HFF-Myc (cell line): ENCODE data around the gene WTIP.

Experiments used
- DNase-seq: peaks from one replicate; pipeline ENCODE4 v3.0.0-alpha.2; 2011; ENCODE audit warnings: low read depth; ENCODE audit errors: extremely low read depth
- H3K4me3 ChIP-seq: replicated peaks from 2 replicates; pipeline ENCODE4 v1.5.1; 2011; ENCODE audit warnings: low read depth, mild to moderate bottlenecking, control low read depth, low read length
- TF ChIP-seq, protein P1 (sequence below): IDR thresholded peaks from 2 replicates; pipeline ENCODE4 v1.5.1; 2012; ENCODE audit warnings: mild to moderate bottlenecking, low read depth, low read length, control low read depth; ENCODE audit errors: missing control alignments

Gene WTIP

DNA sequence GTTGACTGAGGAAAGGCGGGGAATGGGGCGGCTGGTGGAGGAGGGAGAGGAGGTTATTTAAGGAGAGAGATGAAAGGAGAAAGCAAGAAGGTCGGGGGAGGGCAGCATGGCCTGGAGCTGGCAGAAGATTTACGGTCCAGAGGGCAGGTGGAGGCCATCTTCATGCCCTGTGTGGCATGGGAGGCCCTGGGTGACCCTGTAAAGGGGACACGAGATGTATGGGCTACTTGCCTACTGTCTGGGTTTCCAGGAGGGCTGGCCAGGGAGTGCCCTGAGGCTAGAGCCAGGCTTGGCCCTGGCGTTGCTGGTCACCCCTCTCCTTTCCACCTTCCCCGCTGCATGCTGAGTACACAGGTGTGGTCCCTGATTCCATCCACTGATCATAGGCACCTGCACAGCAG is 6.1 kb downstream of the WTIP start:
- H3K4me3 ChIP-seq: no peak overlapping the region
- TF ChIP-seq, protein P1, sequence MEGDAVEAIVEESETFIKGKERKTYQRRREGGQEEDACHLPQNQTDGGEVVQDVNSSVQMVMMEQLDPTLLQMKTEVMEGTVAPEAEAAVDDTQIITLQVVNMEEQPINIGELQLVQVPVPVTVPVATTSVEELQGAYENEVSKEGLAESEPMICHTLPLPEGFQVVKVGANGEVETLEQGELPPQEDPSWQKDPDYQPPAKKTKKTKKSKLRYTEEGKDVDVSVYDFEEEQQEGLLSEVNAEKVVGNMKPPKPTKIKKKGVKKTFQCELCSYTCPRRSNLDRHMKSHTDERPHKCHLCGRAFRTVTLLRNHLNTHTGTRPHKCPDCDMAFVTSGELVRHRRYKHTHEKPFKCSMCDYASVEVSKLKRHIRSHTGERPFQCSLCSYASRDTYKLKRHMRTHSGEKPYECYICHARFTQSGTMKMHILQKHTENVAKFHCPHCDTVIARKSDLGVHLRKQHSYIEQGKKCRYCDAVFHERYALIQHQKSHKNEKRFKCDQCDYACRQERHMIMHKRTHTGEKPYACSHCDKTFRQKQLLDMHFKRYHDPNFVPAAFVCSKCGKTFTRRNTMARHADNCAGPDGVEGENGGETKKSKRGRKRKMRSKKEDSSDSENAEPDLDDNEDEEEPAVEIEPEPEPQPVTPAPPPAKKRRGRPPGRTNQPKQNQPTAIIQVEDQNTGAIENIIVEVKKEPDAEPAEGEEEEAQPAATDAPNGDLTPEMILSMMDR: no peak
- DNase-seq: no peak

- TF ChIP-seq, protein P1: no peak
- DNase-seq: no peak
- H3K4me3 ChIP-seq: no peak overlapping the region
These were observed 7.6 kb downstream of the WTIP start for GRCh38 chr19:34489175-34489574.

DNA sequence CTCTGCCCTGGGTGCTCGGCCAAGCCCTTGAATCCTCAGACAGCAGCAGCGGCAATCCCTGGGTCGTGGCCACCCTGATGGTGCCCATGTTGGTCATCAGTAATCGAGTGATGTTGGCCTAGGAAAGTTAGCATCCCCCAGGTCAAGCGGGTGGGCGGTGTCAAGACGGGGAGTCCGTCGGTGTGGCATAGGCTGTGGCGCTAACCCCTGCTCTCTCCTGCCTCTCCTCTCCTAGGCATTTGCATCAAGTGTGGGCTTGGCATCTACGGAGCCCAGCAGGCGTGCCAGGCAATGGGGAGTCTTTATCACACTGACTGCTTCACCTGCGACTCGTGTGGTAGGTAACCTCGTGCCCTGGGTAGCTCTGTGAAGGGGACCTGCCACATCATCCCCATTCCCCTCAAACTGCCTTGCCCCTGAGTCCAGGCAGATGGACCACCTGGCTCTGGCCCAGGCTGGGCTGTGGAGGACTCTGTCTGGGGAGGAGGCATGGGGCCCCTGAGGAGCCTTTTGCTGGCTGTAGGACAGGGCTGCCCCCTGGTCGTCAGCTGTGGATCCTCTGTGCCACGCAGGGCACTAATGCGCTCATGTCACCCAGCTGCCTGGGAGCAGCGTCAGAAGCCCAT is 8.7 kb downstream of the WTIP start:
- DNase-seq: no peak
- no peak overlapping the region for H3K4me3 ChIP-seq
- TF ChIP-seq, protein P1: no peak

DNA sequence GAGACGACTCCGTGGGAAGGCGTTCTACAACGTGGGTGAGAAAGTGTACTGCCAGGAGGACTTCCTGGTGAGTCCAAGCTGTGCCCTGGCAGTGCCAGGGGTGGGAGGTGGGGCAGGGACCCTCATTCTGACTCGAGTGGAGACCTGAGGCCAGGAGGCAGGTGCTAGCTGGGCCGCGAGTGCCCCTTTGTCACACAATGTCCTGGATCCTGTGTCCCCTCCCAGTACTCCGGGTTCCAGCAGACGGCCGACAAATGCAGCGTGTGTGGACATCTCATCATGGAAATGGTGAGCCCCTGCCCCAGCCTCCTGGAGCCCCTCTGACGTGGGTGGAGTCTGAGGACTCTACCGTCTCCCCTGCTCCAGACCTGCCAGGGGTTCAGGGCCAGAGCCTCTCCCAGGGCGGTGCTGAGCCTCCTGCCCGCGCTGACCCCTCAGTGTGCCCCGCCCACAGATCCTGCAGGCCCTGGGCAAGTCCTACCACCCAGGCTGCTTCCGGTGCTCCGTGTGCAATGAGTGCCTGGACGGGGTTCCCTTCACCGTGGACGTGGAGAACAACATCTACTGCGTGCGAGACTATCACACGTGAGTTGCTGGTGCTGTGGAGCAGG is 11.6 kb downstream of the WTIP start:
- H3K4me3 ChIP-seq: no peak overlapping the region
- TF ChIP-seq, protein P1: no peak
- no peak for DNase-seq

DNA sequence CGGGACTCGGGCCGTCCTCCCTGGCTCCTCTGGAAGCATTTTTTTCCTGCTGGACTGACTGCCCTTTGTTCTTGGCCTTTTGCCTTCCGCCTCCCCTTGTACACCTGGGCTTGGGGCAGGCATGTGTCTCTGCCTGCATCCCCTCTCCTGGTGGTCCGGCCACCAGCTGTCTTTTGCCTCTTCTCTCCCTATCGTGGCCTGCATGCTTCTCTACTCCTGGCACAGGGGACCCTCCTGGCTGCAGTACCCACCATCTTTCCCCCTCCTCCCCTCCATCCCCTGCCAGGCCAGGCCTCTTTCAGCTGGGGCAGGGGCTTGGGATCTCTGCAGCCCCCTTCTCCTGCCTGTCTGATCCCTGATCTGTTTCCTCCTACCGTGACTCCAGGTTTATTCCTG is 12.1 kb downstream of the WTIP start:
- DNase-seq: no peak
- TF ChIP-seq, protein P1: no peak
- no peak overlapping the region for H3K4me3 ChIP-seq

DNA sequence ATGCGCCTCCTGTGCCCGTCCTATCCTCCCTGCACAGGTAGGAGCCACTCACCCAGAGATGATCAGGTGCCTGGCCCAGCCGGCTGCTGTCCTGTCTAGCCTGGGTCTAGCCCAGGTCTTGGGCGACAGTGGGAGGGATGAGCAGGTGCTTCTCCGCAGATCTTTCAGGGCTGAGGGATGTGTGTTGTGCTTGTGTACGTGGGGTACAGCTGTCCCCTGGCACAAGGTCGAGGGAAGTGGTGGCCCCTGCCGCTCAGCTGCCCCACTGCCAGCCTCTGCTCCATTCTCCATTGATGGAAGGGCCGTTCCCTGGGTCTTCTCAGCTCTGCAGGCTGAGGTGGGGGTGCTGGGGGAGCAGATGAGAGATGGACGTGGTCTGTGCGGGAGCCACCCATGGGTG is 13.0 kb downstream of the WTIP start:
- DNase-seq: no peak

More for the DNA sequence above, 13.0 kb downstream of the WTIP start:
- H3K4me3 ChIP-seq: no peak overlapping the region
- TF ChIP-seq, protein P1: no peak
